Epidermal melanocyte (primary cell): ENCODE measurements around the gene ZNF556.
A peak's percentile ranks its signal among the peaks of the same experiment; 100 is the strongest.

Experiments used
- DNase-seq: peaks from one replicate; pipeline ENCODE4 v3.0.0; 2011; ENCODE audit warnings: low spot score; ENCODE audit not compliant: insufficient read length

ZNF556 gene

GRCh38 chr19:2867025-2867991 lies at the start of gene ZNF556:
ZNF556 (plus strand) TSS chr19:2867335; CDS start chr19:2867422, 87 bp downstream.
- DNase-seq, result no peak

DNA sequence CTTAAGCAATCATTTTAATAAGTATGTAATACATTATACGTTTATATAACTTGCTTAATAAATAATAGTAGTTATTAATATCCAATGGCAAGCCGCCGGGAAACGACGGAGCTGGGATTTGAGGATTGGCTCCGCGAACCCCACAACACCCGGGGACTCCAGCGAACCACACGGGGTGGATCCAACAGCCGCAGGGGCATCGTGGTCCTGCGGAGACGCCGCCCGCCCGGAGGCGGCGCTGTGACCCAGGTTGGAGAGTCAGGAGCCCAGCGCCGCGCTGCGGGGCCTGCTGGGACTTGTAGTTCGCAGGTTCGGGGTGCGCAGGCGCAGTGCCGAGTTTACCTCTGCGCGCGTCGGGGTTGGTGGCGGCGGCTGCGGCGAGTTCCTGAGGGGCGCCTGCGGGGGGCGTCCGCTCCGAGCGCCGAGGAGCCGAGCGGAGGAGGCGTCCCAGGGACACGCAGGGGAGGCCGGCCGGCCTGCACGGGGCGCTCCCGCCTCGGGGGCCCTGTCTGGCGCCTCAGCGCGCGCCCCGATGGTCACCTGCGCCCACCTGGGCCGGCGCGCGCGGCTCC lies 47.5 kb upstream of the ZNF556 start, which contains the start of gene ZNF554:
TSS of gene ZNF554 (plus strand) at position 329 of the 572 bp plus-strand sequence. CDS start at position 533, 204 bp downstream.
- peak; percentile 93 for DNase-seq

GRCh38 chr19:2820112-2820702 lies 46.9 kb upstream of the ZNF556 start:
- DNase-seq, result peak; percentile 21

DNA sequence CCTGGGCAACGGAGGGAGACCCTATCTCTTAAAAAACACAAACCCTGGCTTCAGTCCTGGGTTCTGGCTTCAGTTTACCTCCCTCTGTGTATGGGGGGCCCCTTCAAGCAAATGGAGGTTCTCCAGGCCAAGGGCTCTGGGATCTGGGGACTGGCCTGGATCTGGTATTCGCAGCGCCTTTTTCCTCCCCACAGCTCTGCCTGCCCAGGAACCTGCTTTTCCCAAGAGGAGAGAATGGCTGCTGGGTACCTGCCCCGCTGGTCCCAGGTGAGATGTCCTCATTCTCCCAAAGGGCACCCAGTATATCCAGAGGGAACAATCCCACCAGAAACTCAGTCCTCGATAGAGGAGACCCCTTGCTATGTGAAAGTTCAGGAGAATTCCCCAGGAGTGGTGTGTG lies 44.3 kb upstream of the ZNF556 start:
- no peak for DNase-seq

- DNase-seq, result no peak
These were observed 43.5 kb upstream of the ZNF556 start for GRCh38 chr19:2823646-2824045.

DNA sequence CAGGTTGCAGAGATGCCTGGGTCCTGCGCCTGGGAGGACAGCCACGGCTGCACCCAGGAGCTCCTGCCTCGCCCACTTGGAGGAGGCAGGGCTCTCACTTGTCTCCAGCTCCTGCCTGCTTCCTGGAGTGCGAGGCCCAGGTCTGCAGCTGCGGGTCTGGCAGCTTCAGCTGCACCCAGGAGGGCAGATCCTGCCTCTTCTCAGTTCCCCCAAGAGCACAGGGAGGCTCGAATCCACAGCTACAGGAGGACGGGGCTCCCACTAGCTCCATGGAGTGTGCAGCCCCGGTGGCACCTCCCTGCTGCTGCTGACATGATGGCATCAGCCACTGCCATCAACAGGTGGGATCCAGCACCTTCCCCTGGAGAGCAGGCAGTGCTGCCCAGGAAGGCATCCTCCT lies 43.0 kb upstream of the ZNF556 start:
- DNase-seq, result no peak

- no peak for DNase-seq
These were observed 40.1 kb upstream of the ZNF556 start for GRCh38 chr19:2827022-2827421.

DNA sequence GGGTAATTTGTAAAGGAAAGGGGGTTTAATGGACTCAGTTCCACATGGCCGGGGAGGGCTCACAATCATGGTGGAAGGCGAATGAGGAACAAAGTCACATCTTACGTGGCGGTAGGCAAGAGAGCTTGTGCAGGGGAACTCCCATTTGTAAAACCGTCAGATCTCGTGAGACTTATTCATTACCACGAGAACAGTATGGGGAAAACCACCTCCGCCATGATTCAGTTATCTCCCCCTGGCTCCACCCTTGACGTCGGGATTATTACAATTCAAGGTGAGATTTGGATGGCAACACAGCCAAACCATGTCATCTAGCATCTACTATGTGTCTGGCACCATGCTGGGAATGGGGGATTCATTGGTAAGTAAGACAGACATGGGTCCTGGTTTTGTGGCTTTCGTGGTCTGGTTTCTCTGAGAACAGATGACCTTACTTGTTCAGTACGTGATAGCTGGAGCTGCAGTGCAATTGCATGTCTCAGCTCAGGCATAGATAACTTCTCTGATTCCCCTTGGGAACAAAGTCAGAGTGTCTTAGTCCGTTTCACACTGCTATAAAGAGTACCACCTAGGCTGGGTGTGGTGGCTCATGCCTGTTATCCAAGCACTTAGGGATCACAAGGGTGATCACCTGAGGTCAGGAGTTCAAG lies 39.2 kb upstream of the ZNF556 start:
- DNase-seq, result no peak

DNA sequence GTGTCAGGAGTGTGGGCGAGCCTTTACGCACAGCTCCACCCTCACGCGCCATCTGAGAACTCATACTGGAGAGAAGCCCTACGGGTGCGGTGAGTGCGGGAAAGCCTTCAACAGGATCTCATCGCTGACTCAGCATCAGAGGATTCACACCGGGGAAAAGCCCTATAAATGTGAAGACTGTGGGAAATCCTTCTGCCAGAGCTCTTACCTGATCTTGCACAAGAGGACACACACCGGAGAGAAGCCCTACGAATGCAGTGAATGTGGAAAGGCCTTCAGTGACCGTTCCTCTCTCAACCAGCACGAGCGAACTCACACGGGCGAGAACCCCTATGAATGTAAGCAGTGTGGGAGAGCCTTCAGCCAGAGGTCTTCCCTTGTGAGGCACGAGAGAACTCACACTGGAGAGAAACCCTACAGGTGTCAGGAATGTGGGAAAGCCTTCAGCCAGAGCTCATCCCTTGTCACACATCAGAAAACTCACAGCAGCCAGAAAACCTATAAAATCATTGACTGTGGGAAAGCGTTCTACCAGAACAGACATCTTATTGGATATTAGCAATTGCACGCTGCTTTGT lies 32.8 kb upstream of the ZNF556 start:
- no peak for DNase-seq

DNA sequence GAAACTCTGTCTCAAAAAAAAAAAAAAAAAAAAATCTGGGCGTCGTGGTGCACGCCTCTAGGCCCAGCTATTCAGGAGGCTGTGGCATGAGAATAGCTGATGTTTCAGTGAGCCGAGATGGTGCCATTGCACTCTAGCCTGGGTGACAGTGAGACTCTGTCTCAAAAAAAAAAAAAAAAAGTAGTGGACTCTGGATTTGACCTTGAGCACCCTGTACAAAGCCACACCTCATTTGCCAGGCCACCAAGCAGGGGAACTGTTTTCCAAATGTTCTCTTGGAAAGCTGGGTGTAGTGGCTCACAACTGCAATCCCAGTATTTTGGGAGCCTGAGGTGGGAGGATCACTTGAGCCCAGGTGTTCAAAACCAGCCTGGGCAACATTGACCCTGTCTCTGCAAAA lies 29.7 kb upstream of the ZNF556 start:
- no peak for DNase-seq

- peak; percentile 98 for DNase-seq
These were observed 26.0 kb upstream of the ZNF556 start, which contains the start of gene ZNF555 for GRCh38 chr19:2840794-2841791. ZNF555 (plus strand) TSS chr19:2841475; CDS start chr19:2841573, 98 bp downstream.

DNA sequence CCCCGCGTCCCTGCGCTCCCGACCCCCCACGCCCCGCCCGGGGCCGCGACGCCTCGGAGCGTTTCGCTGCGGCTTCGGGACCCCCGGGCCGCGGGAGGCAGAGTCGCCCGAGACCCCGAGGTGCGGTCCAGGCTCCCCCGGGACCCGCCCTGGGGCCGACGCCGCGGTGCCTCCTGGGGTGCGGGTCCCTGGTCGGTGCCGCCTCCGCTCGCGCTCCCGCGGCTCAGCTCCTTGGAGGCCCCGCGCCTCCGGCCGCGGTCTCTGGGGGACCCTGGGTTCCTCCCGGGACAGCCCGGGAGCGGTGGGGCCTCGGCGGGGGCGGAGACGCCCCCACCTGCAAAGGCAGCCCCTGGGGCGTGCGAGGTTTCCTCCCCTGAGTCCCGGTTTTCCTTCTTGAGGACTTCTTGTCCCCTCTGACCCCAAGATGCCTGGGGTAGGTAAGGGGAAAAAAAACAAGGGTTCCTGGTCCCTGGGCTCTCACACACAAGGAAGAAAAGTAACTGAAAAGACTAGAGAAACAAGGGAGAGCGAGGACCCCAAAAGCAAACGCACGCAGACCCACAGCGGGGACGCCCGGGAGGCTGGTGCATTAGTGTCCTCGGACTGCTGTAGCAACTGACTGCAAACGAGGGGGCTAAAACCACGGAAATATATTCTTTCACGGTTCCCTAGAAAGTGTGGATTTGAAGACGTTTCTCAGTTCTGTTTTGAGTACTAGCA lies 25.1 kb upstream of the ZNF556 start:
- no peak for DNase-seq

GRCh38 chr19:2845107-2845506 lies 22.0 kb upstream of the ZNF556 start:
- DNase-seq, result no peak

GRCh38 chr19:2846180-2846894 lies 20.8 kb upstream of the ZNF556 start:
- no peak for DNase-seq

DNA sequence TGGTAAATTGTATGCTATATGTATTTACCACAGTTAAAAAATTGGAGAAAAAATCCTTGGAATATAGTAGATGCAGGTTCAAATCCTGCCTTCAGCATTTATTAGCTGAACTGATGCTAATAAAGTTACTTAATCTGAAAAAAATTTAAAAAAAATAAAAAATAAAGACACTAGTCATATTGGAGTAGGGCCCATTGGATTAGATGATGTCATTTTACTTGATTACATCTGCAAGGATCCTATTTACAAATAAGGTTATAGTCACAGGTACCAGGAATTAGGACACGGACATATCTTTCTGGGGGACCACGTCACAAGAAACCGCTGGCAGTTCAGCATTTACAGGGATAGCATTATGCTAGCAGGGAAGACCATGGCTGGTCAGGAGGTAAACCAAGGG lies 19.6 kb upstream of the ZNF556 start:
- no peak for DNase-seq

DNA sequence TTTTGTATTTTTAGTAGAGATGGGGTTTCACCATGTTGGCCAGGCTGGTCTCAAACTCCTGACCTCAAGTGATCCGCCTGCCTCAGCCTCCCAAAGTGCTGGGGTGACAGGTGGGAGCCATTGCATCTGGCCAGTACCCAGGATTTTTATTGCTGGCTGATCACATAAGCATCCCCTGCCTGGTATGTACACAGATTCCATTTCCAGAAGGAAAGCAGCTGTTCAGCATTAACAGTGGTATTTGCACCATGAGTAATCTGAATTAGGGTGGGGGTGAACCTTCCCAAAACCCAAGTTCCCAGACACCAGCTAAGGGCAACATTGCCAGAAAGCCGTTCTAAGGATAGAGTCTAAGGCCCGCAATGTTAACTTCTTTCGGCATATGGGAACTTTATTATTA lies 18.5 kb upstream of the ZNF556 start:
- no peak for DNase-seq

GRCh38 chr19:2850256-2850925 lies 16.7 kb upstream of the ZNF556 start:
- no peak for DNase-seq

- no peak for DNase-seq
These were observed 14.5 kb upstream of the ZNF556 start for GRCh38 chr19:2852598-2852997.
